ENCODE data around the gene HOXC12.

DNA sequence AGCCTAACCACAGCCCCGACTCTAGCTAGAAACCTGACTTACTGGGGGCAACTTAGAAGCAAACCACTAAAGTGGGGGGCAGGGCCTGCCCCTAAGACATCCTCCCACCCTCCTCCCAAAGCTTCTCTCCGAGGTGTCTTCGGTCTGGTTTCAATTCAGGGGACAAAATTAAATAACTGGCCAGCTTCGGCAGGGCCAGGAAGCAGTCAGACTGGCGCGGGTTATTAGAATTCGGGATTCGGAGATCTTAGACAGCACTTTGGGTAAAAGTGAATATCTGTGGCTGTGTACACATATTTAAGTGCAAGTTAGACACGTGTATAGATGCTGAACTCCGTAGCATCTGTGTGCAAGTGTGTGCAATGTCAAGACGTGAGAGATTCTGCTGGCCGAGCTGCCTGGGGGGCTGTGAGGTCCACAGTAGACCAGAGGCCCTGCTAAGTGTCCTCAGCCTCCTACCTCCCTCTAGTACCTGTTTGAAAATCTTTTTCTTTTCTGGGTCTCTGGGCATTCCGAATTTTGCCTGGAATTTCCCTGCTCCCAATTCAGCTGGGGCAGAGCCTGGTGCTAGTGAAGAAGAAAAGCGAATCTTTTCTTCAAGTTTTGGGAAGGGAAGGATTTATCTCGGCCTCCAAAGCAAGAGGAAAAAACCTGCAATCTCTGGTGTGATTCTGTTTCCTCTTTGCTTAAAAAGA is 26.2 kb downstream of the HOXC12 start:
- TF ChIP-seq EZH2 (optimal IDR thresholded peaks at IDR 0.05; ENCODE audit: low read depth, low read length) (no peak), CTCF (IDR thresholded peaks at IDR 0.05; ENCODE audit: low read length) (no peak), EZH2phosphoT487 (IDR thresholded peaks at IDR 0.05; ENCODE audit: low read length) (no peak)

All from MM.1S (cell line).